ENCODE measurements around the gene PLXNA2. TPM values are rescaled to one million over a fixed set of nuclear protein-coding genes. Genes with fewer than 3 reads are reported as not detected.

PLXNA2 gene
- total and polyA plus RNA-seq, 2 of the 8 experiments (the other 6 are each of a cell fraction or from before 2014, with no cell fraction given), result 0.33 to 1.5 TPM

- peaks cover 0 to 3% (median 1%) of the 10 kb centered on the region in 4 experiments; a peak in 1 of 7 replicates for H3K4me1 ChIP-seq (replicated peaks in 1 of 4; ENCODE audit: control insufficient read depth in 3 of 4, insufficient read depth in 4 of 4, low read length in 3 of 4)
- H3K4me2 ChIP-seq (ENCODE audit: insufficient read depth in 1 of 2, low read depth in 2 of 2, low read length in 2 of 2), result no peak overlapping the region
These were observed 28.5 kb upstream of the PLXNA2 start for GRCh38 chr1:208272713-208273112.

More at GRCh38 chr1:208272713-208273112, 28.5 kb upstream of the PLXNA2 start:
- Histone ChIP-seq H3K9me3 (ENCODE audit: insufficient read depth in 2 of 2, low read depth in 1 of 2, low read length in 1 of 2) (no peaks in the 10 kb centered on the region), H2BK5ac (ENCODE audit: low read depth, low read length) (no peak overlapping the region), H2BK15ac (ENCODE audit: low read length) (no peak overlapping the region), H3K23ac (ENCODE audit: insufficient read length) (no peak overlapping the region), H3K4me3 (ENCODE audit: extremely low read depth in 1 of 4, insufficient read depth in 2 of 4, low read depth in 3 of 4, low read length in 4 of 4) (no peak overlapping the region), H3K4ac (replicated peaks; ENCODE audit: insufficient read length, low read depth, low read length) (no peak overlapping the region), H4K91ac (replicated peaks; ENCODE audit: insufficient read length, low read length) (no peak overlapping the region), H3K27me3 (replicated peaks in 1 of 4; ENCODE audit: control insufficient read depth in 3 of 4, extremely low read depth in 1 of 4, insufficient read depth in 3 of 4, low read length in 3 of 4) (no peaks in the 10 kb centered on the region; a peak in 1 of 7 replicates), H3K18ac (ENCODE audit: extremely low read depth, low read length) (no peak overlapping the region), H2BK12ac (ENCODE audit: low read depth, low read length) (no peak overlapping the region), H3K79me1 (ENCODE audit: low read depth, low read length) (no peaks in the 10 kb centered on the region), H3K36me3 (ENCODE audit: control insufficient read depth in 2 of 4, insufficient read depth in 4 of 4, low read length in 3 of 4) (no peaks in the 10 kb centered on the region), H4K5ac (ENCODE audit: insufficient read length, low read depth, low read length) (no peak overlapping the region), H3K14ac (ENCODE audit: insufficient read length) (no peak overlapping the region), H4K20me1 (replicated peaks in 1 of 2; ENCODE audit: control insufficient read depth in 1 of 2, insufficient read depth in 2 of 2, low read length in 2 of 2) (no peaks in the 10 kb centered on the region), H2BK20ac (ENCODE audit: low read length) (no peak overlapping the region), H2AFZ (ENCODE audit: low read length) (no peak overlapping the region), H3K27ac (ENCODE audit: low read depth, low read length) (no peak overlapping the region), H4K8ac (ENCODE audit: extremely low read depth, insufficient read depth, low read length) (no peak overlapping the region), H2AK5ac (ENCODE audit: low read depth, low read length) (no peak overlapping the region), H2BK120ac (replicated peaks; ENCODE audit: low read depth, low read length) (no peak overlapping the region), H3K9ac (replicated peaks in 1 of 4; ENCODE audit: extremely low read depth in 1 of 4, low read depth in 3 of 4, low read length in 3 of 4) (no peak overlapping the region), H3K23me2 (ENCODE audit: low read depth, low read length) (no peaks in the 10 kb centered on the region; the same call in 1 of the 2 replicates), H3K56ac (replicated peaks; ENCODE audit: insufficient read length, low read depth, low read length) (no peak overlapping the region), H3K79me2 (ENCODE audit: control insufficient read depth in 1 of 2, insufficient read depth in 2 of 2, low read length in 2 of 2) (no peaks in the 10 kb centered on the region)
- CTCF ChIA-PET (ENCODE audit: partially characterized antibody), result interaction anchor here (1.0 kb wide), 1 partner anchor 14 kb away, joined by 4 read pairs; no protein-coding TSS in a partner anchor
- DNase-seq (ENCODE audit: low read depth in 1 of 2, low spot score in 2 of 2), result no peak
- TF ChIP-seq RFX5 (IDR thresholded peaks at IDR 0.05; ENCODE audit: borderline replicate concordance, low read depth, low read length), result no peak
- no peak for TF ChIP-seq TBP (IDR thresholded peaks at IDR 0.05; ENCODE audit: low read depth, low read length)
- TF ChIP-seq JUN (IDR thresholded peaks at IDR 0.05; ENCODE audit: low read depth, low read length), result no peak
- no peak for TF ChIP-seq RBBP5 (IDR thresholded peaks at IDR 0.05; ENCODE audit: borderline replicate concordance, low read depth, low read length)
- TF ChIP-seq POLR2AphosphoS5 (IDR thresholded peaks at IDR 0.05; ENCODE audit: low read depth, low read length), result no peak
- TF ChIP-seq, protein P1, sequence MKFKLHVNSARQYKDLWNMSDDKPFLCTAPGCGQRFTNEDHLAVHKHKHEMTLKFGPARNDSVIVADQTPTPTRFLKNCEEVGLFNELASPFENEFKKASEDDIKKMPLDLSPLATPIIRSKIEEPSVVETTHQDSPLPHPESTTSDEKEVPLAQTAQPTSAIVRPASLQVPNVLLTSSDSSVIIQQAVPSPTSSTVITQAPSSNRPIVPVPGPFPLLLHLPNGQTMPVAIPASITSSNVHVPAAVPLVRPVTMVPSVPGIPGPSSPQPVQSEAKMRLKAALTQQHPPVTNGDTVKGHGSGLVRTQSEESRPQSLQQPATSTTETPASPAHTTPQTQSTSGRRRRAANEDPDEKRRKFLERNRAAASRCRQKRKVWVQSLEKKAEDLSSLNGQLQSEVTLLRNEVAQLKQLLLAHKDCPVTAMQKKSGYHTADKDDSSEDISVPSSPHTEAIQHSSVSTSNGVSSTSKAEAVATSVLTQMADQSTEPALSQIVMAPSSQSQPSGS (IDR thresholded peaks at IDR 0.05; ENCODE audit: low read length), result no peak
- TF ChIP-seq HDAC2 (IDR thresholded peaks at IDR 0.05; ENCODE audit: borderline replicate concordance in 1 of 2, low read depth in 2 of 2, low read length in 2 of 2), result no peak
- TF ChIP-seq BCL11A (IDR thresholded peaks at IDR 0.05; ENCODE audit: low read depth in 2 of 2, low read length in 2 of 2), result no peak
- no peak for TF ChIP-seq TEAD4 (IDR thresholded peaks at IDR 0.05; ENCODE audit: low read depth, low read length)
- no peak for TF ChIP-seq CHD2 (IDR thresholded peaks at IDR 0.05; ENCODE audit: low read length)
- no peak for FAIRE-seq
- POLR2A ChIA-PET (ENCODE audit: partially characterized antibody), result interaction anchor here (0.8 kb wide), 1 partner anchor 57 kb away, joined by 3 read pairs; no protein-coding TSS in a partner anchor
- 89% methylated on average over 1 of the region's 1 CpG; no CpG with 5 or more reads in 1 of the 2 experiments for WGBS, 2 experiments (ENCODE audit: extremely low coverage in 1 of 2, insufficient coverage in 1 of 2, insufficient read length in 1 of 2, insufficient replicate concordance in 2 of 2, low coverage in 1 of 2, low lambda C conversion rate in 2 of 2, missing lambda C conversion rate in 1 of 2)
